GM21390 (cell line): ENCODE results near the gene PRKCA.
"Not testable (repeated sequence)": the region's sequence is repeated elsewhere in the genome, so short reads cannot be mapped to it uniquely, and the experiment has no call there.

Experiments used
- ATAC-seq: cut with Tn5 transposase; IDR thresholded peaks from one replicate; pipeline ENCODE4 v1.9.1; 2021; ENCODE audit not compliant: unreplicated experiment

PRKCA gene

GRCh38 chr17:66451188-66452149 is 149.1 kb downstream of the PRKCA start:
- no peak for ATAC-seq

GRCh38 chr17:66455060-66455459 is 152.6 kb downstream of the PRKCA start:
- no peak for ATAC-seq

- not testable (repeated sequence) for ATAC-seq
These were observed 155.1 kb downstream of the PRKCA start for GRCh38 chr17:66457499-66457898.

- ATAC-seq: no peak
These were observed 156.4 kb downstream of the PRKCA start for GRCh38 chr17:66458782-66459181.

- ATAC-seq: no peak
These were observed 157.4 kb downstream of the PRKCA start for GRCh38 chr17:66459811-66460270.

GRCh38 chr17:66460558-66460957 is 158.1 kb downstream of the PRKCA start:
- no peak for ATAC-seq

- ATAC-seq: no peak
These were observed 159.1 kb downstream of the PRKCA start for GRCh38 chr17:66461343-66461995.

GRCh38 chr17:66462010-66462409 is 159.6 kb downstream of the PRKCA start:
- ATAC-seq: no peak

GRCh38 chr17:66464921-66465320 is 162.5 kb downstream of the PRKCA start:
- no peak for ATAC-seq

GRCh38 chr17:66465701-66466100 is 163.3 kb downstream of the PRKCA start:
- ATAC-seq: no peak

- no peak for ATAC-seq
These were observed 163.8 kb downstream of the PRKCA start for GRCh38 chr17:66466106-66466820.

GRCh38 chr17:66466840-66467367 is 164.5 kb downstream of the PRKCA start:
- ATAC-seq: no peak

GRCh38 chr17:66467766-66468165 is 165.4 kb downstream of the PRKCA start:
- ATAC-seq: no peak

- ATAC-seq: no peak
These were observed 166.1 kb downstream of the PRKCA start for GRCh38 chr17:66468241-66469087.

- ATAC-seq: no peak
These were observed 166.7 kb downstream of the PRKCA start for GRCh38 chr17:66469088-66469442.

GRCh38 chr17:66469461-66469860 is 167.0 kb downstream of the PRKCA start:
- ATAC-seq: no peak

- ATAC-seq: no peak
These were observed 167.5 kb downstream of the PRKCA start for GRCh38 chr17:66469890-66470289.

- no peak for ATAC-seq
These were observed 169.7 kb downstream of the PRKCA start for GRCh38 chr17:66472123-66472522.

GRCh38 chr17:66474258-66474657 is 171.8 kb downstream of the PRKCA start:
- no peak for ATAC-seq

GRCh38 chr17:66474806-66475497 is 172.5 kb downstream of the PRKCA start:
- ATAC-seq: no peak
